ENCODE measurements around the gene SLC24A3. TPM values are rescaled to one million over a fixed set of nuclear protein-coding genes. Genes with fewer than 3 reads are reported as not detected.
A peak's percentile ranks its signal among the peaks of the same experiment; 100 is the strongest.

The SLC24A3 gene
- total RNA-seq, 1 donor from 2014 or later, result 0.79 TPM

DNA sequence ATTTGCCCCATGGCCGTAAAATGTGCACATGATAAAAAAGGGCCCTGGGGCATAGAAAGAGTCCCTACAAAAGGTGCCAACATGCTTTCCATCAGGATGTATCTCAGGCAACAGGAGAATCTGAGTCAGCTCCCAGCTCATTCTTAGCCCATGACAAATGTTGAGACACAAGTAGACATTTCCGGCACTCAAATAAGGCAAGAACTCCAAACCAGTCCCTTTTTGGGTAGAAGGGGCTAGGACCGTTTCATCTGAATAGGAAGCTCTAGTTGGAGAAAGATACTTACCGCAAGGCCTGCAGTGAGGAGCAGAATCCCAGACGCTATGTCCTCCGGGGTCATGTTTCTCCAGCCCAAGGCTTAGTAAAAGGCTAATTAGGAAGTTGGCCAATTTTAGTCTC is 284.6 kb downstream of the SLC24A3 start:
- no peak overlapping the region for H3K9ac ChIP-seq (ENCODE audit: low read length)
- H2AFZ ChIP-seq (ENCODE audit: low read depth, low read length), result no peak overlapping the region
- Mint-ChIP-seq H3K27me3 (ENCODE audit: low read depth, unreplicated experiment) (peaks cover 15% of the 10 kb centered on the region), H3K4me3 (ENCODE audit: unreplicated experiment) (no peak overlapping the region), H3K4me1 (ENCODE audit: low read depth, unreplicated experiment) (peaks cover 2% of the 10 kb centered on the region), H3K27ac (ENCODE audit: unreplicated experiment) (no peak overlapping the region), H3K36me3 (ENCODE audit: low read depth, unreplicated experiment) (no peaks in the 10 kb centered on the region), H3K9me3 (ENCODE audit: unreplicated experiment) (no peaks in the 10 kb centered on the region)
- H3K36me3 ChIP-seq (ENCODE audit: insufficient read depth, low read length), result no peaks in the 10 kb centered on the region
- H3K27me3 ChIP-seq (ENCODE audit: insufficient read depth, low read length), result no peaks in the 10 kb centered on the region
- peaks cover 18% of the 10 kb centered on the region for H3K4me1 ChIP-seq (ENCODE audit: insufficient read depth, low read length)
- H3K9me3 ChIP-seq (ENCODE audit: insufficient read depth, low read depth, low read length), result peaks cover 2% of the 10 kb centered on the region
- H3K4me3 ChIP-seq (ENCODE audit: insufficient read depth, low read depth, low read length), result no peak overlapping the region
- H4K20me1 ChIP-seq (ENCODE audit: insufficient read depth, low read length), result no peaks in the 10 kb centered on the region
- DNase-seq (ENCODE audit: low read depth) (peak; percentile 61), FAIRE-seq (peak; percentile 97)
- H3K79me2 ChIP-seq (ENCODE audit: insufficient read depth, low read length), result no peaks in the 10 kb centered on the region
- H3K4me2 ChIP-seq (ENCODE audit: low read length), result peak overlapping the region; percentile 41
- peak overlapping the region; percentile 68 for H3K27ac ChIP-seq (ENCODE audit: low read depth, low read length)
- TF ChIP-seq EZH2 (IDR thresholded peaks at IDR 0.05; ENCODE audit: insufficient read depth, low read length), result no peak
- TF ChIP-seq, protein P1, sequence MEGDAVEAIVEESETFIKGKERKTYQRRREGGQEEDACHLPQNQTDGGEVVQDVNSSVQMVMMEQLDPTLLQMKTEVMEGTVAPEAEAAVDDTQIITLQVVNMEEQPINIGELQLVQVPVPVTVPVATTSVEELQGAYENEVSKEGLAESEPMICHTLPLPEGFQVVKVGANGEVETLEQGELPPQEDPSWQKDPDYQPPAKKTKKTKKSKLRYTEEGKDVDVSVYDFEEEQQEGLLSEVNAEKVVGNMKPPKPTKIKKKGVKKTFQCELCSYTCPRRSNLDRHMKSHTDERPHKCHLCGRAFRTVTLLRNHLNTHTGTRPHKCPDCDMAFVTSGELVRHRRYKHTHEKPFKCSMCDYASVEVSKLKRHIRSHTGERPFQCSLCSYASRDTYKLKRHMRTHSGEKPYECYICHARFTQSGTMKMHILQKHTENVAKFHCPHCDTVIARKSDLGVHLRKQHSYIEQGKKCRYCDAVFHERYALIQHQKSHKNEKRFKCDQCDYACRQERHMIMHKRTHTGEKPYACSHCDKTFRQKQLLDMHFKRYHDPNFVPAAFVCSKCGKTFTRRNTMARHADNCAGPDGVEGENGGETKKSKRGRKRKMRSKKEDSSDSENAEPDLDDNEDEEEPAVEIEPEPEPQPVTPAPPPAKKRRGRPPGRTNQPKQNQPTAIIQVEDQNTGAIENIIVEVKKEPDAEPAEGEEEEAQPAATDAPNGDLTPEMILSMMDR (IDR thresholded peaks at IDR 0.05; ENCODE audit: insufficient read depth, low read depth, low read length), result no peak

DNA sequence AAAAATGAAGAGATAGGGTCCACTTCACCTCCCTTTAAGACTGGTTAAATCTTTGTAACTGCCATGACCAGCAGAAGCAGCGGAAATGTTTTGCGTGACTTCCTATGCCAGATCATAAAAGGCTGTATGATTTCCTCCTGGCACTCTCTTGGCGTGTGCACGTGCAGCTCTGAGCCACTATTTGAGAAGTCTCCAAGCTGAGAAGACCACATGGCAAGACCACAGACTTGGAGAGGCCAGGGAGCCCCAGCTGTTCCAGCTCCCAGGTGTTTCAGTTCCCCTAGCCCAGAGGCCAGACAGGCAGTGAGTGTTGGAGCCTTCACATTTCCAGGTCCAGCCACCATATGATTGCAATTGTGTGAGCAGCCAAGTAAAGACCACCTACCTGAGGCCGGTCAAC is 286.3 kb downstream of the SLC24A3 start:
- Histone ChIP-seq H3K27ac (ENCODE audit: low read depth, low read length) (no peak overlapping the region), H3K27me3 (ENCODE audit: insufficient read depth, low read length) (no peaks in the 10 kb centered on the region), H3K36me3 (ENCODE audit: insufficient read depth, low read length) (no peaks in the 10 kb centered on the region), H2AFZ (ENCODE audit: low read depth, low read length) (no peak overlapping the region), H3K4me3 (ENCODE audit: insufficient read depth, low read depth, low read length) (no peak overlapping the region), H3K9ac (ENCODE audit: low read length) (no peak overlapping the region), H3K4me2 (ENCODE audit: low read length) (no peak overlapping the region), H3K9me3 (ENCODE audit: insufficient read depth, low read depth, low read length) (peaks cover 2% of the 10 kb centered on the region), H3K79me2 (ENCODE audit: insufficient read depth, low read length) (no peaks in the 10 kb centered on the region), H4K20me1 (ENCODE audit: insufficient read depth, low read length) (no peaks in the 10 kb centered on the region), H3K4me1 (ENCODE audit: insufficient read depth, low read length) (peaks cover 18% of the 10 kb centered on the region)
- Mint-ChIP-seq H3K27ac (ENCODE audit: unreplicated experiment) (no peak overlapping the region), H3K4me1 (ENCODE audit: low read depth, unreplicated experiment) (peaks cover 2% of the 10 kb centered on the region), H3K27me3 (ENCODE audit: low read depth, unreplicated experiment) (peaks cover 11% of the 10 kb centered on the region), H3K9me3 (ENCODE audit: unreplicated experiment) (no peaks in the 10 kb centered on the region), H3K36me3 (ENCODE audit: low read depth, unreplicated experiment) (no peaks in the 10 kb centered on the region), H3K4me3 (ENCODE audit: unreplicated experiment) (no peak overlapping the region)
- DNase-seq (ENCODE audit: low read depth) (no peak), FAIRE-seq (no peak)
- TF ChIP-seq, protein P1 (IDR thresholded peaks at IDR 0.05; ENCODE audit: insufficient read depth, low read depth, low read length), result no peak
- no peak for TF ChIP-seq EZH2 (IDR thresholded peaks at IDR 0.05; ENCODE audit: insufficient read depth, low read length)

DNA sequence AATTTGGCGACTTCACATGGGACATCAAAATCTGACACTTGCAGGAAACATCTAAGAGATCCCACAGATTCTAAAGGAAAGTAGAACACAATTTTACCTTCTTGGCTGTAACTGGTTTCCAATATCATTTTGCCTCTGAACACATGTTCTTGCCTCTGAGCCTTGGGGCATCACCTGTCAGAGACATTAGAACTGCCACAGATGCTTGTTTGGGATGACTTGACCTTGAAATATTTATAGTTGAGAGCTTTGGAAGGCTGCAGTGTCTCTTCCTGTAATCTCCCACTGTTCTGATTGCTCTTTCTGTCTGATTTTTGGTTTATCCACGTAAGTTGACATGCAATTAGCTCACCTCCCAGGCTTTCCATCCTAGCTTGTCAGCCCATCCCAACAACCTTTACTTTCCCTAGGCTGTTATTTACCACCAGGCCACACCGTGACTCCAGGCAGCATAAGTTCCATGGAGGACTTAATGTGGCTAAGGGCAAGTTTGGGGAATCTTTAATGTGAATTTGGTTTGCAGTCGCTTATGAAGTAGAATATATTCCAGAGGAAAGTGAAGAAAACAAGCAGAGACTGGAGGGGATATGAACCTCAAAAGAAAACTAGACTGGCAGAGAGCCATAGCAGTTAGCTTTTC is 289.2 kb downstream of the SLC24A3 start:
- H3K4me3 Mint-ChIP-seq (ENCODE audit: unreplicated experiment), result no peak overlapping the region
- Histone ChIP-seq H3K27me3 (ENCODE audit: insufficient read depth, low read length) (no peaks in the 10 kb centered on the region), H3K27ac (ENCODE audit: low read depth, low read length) (no peak overlapping the region), H3K9ac (ENCODE audit: low read length) (no peak overlapping the region), H3K36me3 (ENCODE audit: insufficient read depth, low read length) (no peaks in the 10 kb centered on the region), H3K4me1 (ENCODE audit: insufficient read depth, low read length) (peaks cover 9% of the 10 kb centered on the region), H3K4me2 (ENCODE audit: low read length) (no peak overlapping the region), H2AFZ (ENCODE audit: low read depth, low read length) (no peak overlapping the region), H3K9me3 (ENCODE audit: insufficient read depth, low read depth, low read length) (peaks cover 2% of the 10 kb centered on the region), H3K4me3 (ENCODE audit: insufficient read depth, low read depth, low read length) (no peak overlapping the region), H3K79me2 (ENCODE audit: insufficient read depth, low read length) (no peaks in the 10 kb centered on the region), H4K20me1 (ENCODE audit: insufficient read depth, low read length) (no peaks in the 10 kb centered on the region)
- H3K4me1 Mint-ChIP-seq (ENCODE audit: low read depth, unreplicated experiment), result no peaks in the 10 kb centered on the region
- DNase-seq (ENCODE audit: low read depth) (no peak), FAIRE-seq (no peak)
- TF ChIP-seq EZH2 (IDR thresholded peaks at IDR 0.05; ENCODE audit: insufficient read depth, low read length), result no peak
- peaks cover 3% of the 10 kb centered on the region for H3K27me3 Mint-ChIP-seq (ENCODE audit: low read depth, unreplicated experiment)
- no peaks in the 10 kb centered on the region for H3K9me3 Mint-ChIP-seq (ENCODE audit: unreplicated experiment)
- H3K36me3 Mint-ChIP-seq (ENCODE audit: low read depth, unreplicated experiment), result no peaks in the 10 kb centered on the region
- no peak overlapping the region for H3K27ac Mint-ChIP-seq (ENCODE audit: unreplicated experiment)

Data from astrocyte (in vitro differentiated cells and primary cell).